Measurements from ENCODE around the gene B4GALT5. TPM values are rescaled to one million over a fixed set of nuclear protein-coding genes. Genes with fewer than 3 reads are reported as not detected.
A peak's percentile ranks its signal among the peaks of the same experiment; 100 is the strongest.
"Not testable (repeated sequence)": the region's sequence is repeated elsewhere in the genome, so short reads cannot be mapped to it uniquely, and the experiment has no call there.

B4GALT5 gene
- total RNA-seq, 1 donor, result 12.4 TPM

DNA sequence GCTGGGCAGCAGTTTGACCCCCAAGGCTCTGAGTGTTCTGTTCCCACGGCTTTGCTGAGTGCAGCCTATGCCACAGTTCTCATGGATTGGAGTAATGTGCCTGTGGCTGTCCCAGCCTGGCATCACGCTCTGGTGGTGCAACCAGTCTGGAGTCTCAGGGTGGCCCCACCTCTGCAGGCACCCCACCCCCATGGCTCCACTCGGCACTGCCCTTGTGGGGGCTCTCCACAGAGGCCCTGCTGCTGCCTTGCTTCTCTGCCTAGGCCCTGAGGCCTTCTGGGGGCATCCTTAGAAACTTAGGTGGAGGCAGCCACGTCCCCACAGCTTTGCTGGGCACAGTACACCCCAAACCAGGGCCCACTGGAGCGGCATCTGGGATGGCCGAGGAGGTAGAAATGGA lies 25.4 kb upstream of the B4GALT5 start:
- DNase-seq (ENCODE audit: low read depth in 2 of 3, low spot score in 2 of 3), result no peak

DNA sequence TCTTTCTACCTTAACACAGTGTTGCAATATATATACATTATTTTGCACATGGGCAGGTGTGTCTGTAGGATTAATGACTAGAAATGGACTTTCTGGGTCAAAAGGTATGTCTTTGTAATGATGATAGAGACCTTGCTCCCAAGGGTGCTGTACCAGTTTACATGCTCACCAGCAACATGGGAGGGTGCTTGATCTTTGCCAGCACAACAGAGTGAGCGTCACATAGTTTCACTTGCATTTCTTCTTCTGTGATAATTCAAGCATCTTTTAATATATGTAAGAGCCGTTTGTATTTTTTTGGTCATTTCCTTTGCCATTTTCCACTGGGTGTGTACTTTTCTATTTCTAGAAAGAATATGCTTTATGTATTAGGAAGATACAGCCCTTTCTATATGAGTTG lies 23.6 kb upstream of the B4GALT5 start:
- no peak for DNase-seq (ENCODE audit: low read depth in 2 of 3, low spot score in 2 of 3)

DNA sequence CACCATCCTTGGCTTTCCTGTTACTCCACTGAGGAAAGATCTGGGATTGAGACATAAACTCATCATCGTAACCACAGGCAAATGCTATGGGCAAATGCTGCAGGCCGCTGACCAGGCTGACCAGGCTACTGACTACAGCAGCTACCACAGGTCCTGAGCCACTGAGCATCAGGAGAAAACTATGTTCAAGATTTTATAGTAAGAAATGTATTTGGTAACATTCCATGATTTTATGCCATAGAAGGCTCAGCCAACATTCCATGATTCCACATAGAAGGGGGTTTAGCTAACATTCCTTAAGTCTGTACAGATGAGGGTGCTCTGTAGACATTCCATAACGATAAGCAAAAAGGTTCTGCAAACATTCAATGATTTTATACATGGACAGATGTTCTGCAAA lies 16.1 kb upstream of the B4GALT5 start:
- no peak for DNase-seq (ENCODE audit: low read depth in 2 of 3, low spot score in 2 of 3)

DNA sequence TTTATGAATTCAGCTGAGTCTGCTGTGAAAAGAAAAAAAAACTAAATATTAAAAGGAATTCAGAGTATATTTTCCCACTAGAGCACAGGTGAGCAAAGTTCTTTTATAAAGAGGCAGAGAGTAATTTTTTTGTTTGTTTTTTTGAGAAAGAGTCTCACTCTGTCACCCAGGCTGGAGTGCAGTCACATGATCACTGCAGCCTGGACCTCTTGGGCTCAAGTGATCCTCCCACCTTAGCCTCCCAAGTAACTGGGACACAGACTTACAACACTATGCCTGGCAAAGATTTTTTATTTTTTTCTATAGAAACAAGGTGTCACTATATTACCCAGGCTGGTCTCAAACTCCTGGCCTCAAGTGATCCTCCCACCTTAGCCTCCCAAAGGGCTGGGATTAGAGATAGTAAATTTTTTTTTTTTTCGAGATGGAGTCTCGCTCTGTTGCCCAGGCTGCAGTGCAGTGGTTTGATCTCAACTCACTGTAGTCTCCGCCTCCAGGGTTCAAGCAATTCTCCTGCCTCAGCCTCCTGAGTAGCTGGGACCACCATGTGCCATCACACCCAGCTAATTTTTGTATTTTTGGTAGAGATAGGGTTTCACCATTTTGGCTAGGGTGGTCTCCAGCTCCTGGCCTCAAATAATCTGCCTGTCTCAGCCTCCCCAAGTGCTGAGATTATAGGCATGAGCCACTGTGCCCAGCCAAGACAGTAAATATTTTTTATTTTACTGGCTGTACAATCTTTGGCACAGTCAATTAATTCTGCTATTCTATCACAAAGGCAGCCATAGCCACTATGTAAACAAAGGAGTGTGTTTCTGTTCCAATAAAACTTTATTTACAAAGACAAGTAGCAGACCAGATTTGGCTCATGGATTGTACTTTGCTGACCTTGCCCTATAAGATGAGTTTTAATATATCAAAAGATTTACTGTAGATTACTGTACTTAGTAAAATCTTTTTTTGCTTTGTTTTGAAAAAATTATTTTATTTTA lies 14.5 kb upstream of the B4GALT5 start:
- DNase-seq (ENCODE audit: low read depth in 2 of 3, low spot score in 2 of 3), result no peak

DNA sequence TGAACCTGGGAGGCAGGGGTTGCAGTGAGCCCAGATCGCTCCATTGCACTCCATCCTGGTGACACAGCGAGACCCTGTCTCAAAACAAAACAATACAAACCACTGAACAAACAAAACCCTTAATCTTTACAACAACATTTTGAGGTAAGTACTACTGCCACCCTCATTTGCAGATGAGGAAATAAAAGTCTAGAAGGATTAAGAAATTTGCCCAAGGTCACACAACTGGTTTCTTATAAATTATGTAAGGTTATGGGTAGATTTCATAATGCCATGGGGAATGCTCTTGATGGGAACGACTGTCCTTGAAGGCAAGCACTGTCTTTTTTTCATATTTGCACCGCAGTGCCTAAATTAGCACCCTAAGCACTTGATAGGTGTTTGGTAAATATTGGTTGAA lies 13.8 kb upstream of the B4GALT5 start:
- no peak for DNase-seq (ENCODE audit: low read depth in 2 of 3, low spot score in 2 of 3)

DNA sequence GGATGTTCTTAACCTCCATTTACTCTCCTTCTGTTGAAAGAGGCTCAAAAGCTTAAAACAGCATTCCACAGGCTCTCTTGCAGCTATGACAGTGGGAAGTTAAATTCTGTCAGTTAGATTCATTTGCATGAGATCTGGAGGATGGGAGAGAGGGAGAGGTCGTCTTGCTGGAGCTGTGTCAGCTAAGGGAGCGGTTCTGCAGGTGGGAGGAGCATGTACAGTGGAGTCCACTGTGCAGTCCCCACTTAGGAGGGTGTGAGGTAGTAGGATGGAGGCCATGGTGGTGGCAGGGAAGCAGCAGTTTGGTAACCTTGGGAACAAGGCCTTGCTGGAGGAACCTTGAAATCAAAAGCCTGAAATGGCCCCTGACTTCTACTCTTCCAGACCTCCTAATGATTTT lies 12.0 kb upstream of the B4GALT5 start:
- DNase-seq (ENCODE audit: low read depth in 2 of 3, low spot score in 2 of 3), result no peak

GRCh38 chr20:49725224-49725606 lies 11.5 kb upstream of the B4GALT5 start:
- not testable (repeated sequence) for DNase-seq (ENCODE audit: low read depth in 2 of 3, low spot score in 2 of 3)

DNA sequence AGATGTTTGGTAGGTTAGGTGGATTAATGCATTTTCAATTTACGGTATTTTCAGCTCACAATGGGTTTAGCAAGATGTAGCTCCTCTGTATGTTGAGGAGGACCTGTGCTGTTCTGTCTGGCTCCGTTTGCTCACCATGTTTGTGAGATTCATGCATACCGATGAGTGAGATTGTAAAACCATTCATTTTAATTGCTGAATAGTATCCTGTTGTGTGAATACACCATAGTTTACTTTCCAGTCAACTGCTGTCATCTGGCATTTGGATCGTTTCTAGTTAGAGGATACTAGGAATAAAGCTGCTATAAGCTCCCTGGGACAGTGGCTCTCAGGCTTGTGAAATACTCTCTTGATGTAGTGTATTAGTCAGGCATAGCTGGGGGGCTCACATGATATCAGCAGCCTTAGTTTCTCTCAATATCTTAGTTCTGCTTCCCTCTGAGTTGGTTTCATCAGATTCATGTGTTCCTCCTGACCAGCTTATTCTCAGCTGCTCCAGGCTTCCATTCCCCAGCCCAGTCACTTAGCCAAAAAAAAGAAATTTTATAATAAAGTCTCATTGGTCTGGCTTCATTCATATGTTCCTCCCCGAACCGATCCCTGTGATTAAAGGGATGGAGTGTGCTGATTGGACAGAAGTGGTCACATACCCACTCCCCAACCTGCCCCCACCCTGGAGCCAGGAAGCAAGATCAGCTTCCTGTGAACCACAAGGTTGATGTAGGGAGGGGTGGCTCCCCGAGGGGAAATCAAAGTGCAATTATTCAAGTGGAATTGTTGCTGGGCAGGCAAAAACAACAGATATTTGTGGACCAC lies 10.9 kb upstream of the B4GALT5 start:
- peak in 2 of 3 donors; percentile 79 to 86 for DNase-seq (ENCODE audit: low read depth in 2 of 3, low spot score in 2 of 3)

- not testable (repeated sequence) for DNase-seq (ENCODE audit: low read depth in 2 of 3, low spot score in 2 of 3)
Measured at GRCh38 chr20:49723758-49724157, 10.1 kb upstream of the B4GALT5 start.

GRCh38 chr20:49721326-49721725 lies 7.6 kb upstream of the B4GALT5 start:
- not testable (repeated sequence) for DNase-seq (ENCODE audit: low read depth in 2 of 3, low spot score in 2 of 3)

DNA sequence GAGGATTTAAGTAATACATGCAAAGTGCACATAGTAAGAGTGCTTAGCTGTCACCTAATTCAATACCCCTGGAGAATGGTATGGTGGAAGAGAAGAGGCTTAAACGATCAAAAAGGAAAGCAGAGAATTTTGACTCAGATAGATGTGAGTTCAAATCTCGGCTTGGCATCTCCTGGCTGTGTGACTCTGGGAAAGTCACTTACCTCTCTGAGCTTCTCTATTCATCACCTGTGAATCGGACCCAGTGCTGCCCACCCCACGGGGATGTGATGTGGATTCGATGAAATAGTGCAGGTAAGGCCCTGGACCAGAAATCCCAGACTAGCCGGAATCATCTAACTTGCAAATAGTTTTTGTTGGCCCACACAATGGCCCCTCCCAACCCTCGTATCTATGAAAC lies 1.8 kb upstream of the B4GALT5 start:
- DNase-seq (ENCODE audit: low read depth in 2 of 3, low spot score in 2 of 3), result no peak

GRCh38 chr20:49712996-49713752 lies 504 bp downstream of the B4GALT5 start:
- DNase-seq (ENCODE audit: low read depth in 2 of 3, low spot score in 2 of 3), result peak in 2 of 3 donors; percentile 11 to 46

DNA sequence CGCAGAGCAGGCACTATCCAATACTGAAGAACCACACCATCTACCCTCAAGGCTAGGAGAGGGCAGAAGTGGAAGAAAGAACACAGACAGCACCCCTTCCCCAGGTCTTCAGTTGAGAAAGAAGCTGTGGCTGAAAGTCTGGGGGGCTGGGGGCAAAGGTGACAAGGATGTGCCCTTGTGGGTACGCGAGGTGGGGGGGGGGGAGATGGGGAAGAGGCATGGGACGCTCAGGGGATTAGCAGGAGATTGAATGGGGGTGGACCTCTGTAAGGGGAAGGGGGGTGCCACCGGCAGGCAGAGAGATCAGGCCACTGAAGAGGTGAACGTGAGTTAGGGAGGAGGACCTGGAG lies 1.1 kb downstream of the B4GALT5 start:
- peak in 1 of 3 donors; percentile 17 for DNase-seq (ENCODE audit: low read depth in 2 of 3, low spot score in 2 of 3)

GRCh38 chr20:49712118-49712517 lies 1.6 kb downstream of the B4GALT5 start:
- DNase-seq (ENCODE audit: low read depth in 2 of 3, low spot score in 2 of 3), result no peak

DNA sequence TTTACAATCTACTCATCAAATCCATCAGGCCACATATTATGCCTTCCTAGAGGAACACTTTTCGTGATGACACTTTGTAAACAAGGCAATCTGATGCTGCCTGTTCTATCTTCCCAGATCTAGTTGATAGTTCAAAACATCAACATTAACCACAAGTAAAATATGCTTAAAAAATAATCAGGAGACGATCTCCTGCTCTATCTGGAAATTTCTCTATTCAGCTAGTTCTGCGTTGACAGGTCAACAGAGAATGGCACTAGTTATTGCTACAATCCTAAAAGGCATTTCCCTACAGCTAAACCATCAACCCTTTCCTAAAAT lies 2.1 kb downstream of the B4GALT5 start:
- no peak for DNase-seq (ENCODE audit: low read depth in 2 of 3, low spot score in 2 of 3)

- no peak for DNase-seq (ENCODE audit: low read depth in 2 of 3, low spot score in 2 of 3)
Measured at GRCh38 chr20:49710971-49711666, 2.6 kb downstream of the B4GALT5 start.

DNA sequence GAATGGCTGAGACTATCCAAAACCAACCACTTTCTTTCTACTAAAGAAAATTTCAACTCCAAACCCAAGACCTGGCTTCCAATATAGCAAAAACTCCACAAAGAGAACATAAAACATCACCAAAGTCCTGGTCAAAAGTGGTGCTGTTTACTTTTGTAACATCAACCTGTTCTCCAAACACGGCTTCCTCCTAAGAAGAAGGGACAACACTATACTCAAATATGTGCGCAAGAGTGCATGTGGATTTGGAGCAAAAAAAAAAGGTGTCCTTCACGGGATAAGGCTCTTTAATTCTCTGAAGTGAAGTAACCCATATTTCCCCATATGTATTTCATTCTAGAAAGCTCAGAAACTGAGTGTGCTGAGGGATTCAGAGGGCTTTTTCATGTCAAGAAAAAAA lies 6.6 kb downstream of the B4GALT5 start:
- no peak for DNase-seq (ENCODE audit: low read depth in 2 of 3, low spot score in 2 of 3)

- DNase-seq (ENCODE audit: low read depth in 2 of 3, low spot score in 2 of 3), result no peak
Measured at GRCh38 chr20:49706630-49707091, 7.0 kb downstream of the B4GALT5 start.

- not testable (repeated sequence) for DNase-seq (ENCODE audit: low read depth in 2 of 3, low spot score in 2 of 3)
Measured at GRCh38 chr20:49705893-49706292, 7.8 kb downstream of the B4GALT5 start.

- DNase-seq (ENCODE audit: low read depth in 2 of 3, low spot score in 2 of 3), result no peak
Measured at GRCh38 chr20:49705358-49705757, 8.3 kb downstream of the B4GALT5 start.
